HG02938 (cell line): ENCODE data around the gene TSPAN17.
"Not testable (repeated sequence)": the region's sequence is repeated elsewhere in the genome, so short reads cannot be mapped to it uniquely, and the experiment has no call there.

Source experiments
- ATAC-seq: cut with Tn5 transposase; IDR thresholded peaks from one replicate; pipeline ENCODE4 v1.9.1; 2021; ENCODE audit warnings: mild to moderate bottlenecking, moderate library complexity; ENCODE audit not compliant: unreplicated experiment

The TSPAN17 gene

DNA sequence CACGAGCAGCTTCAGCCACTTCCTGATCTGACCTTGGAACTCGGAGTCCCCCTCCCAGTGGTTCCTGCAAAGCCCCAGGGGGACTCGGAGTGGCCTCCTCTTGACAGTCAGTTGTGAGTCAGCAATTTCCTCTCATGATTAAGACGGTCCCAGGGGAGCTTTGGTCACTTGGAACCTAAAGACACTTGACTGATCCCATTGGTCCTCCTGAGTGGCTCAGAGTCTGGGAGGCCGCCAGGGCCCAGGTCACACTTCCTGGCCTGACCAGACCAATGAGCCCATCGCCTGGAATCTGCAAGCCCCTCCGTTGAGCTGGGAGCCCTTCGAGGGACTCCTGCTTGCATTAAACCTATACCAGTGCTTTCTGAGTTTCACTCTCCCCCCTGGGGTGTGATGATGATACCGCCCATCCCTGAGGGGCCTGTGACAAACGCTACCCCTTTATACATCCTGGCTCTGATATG lies 29.1 kb downstream of the TSPAN17 start:
- peak; percentile 60 for ATAC-seq

GRCh38 chr5:176677209-176677939 lies 30.1 kb downstream of the TSPAN17 start:
- ATAC-seq, result no peak

DNA sequence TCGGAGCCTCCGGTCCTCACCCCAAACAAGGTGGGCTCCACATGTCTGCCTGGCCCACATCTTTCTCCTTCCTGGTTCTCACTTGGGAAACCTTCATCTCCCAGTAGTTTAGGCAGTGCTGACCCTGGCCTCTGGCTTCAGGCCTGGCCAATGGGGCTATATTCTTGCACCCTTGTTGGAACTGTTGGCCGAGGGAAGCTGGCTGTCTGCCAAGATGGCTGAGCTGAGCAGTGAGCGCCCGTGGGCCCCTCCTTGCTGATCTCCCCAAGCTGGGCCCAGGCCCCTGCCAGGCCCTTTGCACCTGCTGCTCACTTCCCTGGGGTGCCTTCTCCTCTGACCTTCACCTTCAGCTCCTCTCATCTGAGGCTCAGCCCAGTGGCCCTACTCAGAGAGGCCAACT lies 31.3 kb downstream of the TSPAN17 start:
- no peak for ATAC-seq

- no peak for ATAC-seq
Observed at GRCh38 chr5:176679365-176680225, 32.3 kb downstream of the TSPAN17 start.

- no peak for ATAC-seq
Observed at GRCh38 chr5:176680226-176680563, 32.9 kb downstream of the TSPAN17 start.

GRCh38 chr5:176682016-176682531 lies 34.8 kb downstream of the TSPAN17 start:
- ATAC-seq, result no peak

DNA sequence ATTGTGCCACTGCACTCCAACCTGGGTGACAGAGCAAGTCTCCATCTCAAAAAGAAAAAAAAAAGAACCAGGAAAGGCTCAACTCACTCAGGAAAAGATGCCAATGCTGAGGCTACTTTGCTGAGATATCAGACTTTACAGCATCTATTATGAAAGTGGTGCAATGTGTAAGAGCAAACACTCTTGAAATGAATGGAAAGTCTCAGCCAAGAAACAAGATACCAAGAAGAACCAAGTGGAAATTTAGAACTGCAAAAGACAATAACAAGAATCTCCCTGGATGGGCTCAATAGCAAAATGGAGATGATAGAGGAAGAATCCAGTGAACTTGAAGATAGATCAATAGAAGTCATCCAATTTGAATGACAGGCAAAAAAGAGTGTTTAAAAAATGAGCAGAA lies 37.7 kb downstream of the TSPAN17 start:
- ATAC-seq, result no peak

- no peak for ATAC-seq
Observed at GRCh38 chr5:176687247-176687646, 40.0 kb downstream of the TSPAN17 start.

- no peak for ATAC-seq
Observed at GRCh38 chr5:176687881-176688280, 40.6 kb downstream of the TSPAN17 start.

DNA sequence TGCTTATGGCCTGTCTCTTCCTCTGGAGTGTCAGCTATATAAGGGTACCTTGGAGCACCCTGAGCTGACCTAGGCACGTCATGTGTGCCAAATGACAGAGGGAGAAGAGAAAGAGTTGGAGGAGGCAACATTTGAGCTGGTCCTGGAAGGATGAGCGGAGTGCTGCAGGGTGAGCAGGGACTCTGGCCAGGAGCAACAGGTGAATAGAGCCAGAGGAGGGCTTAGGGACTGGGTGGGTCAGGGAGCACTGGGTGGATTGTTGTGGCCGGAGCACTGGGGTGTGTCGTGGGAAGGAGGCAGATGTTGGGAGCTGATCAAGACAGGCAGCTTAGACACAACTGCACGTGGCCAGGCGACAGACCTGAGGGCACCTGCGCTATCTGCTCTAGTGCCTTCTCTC lies 43.6 kb downstream of the TSPAN17 start:
- no peak for ATAC-seq

GRCh38 chr5:176691524-176691923 lies 44.2 kb downstream of the TSPAN17 start:
- ATAC-seq, result no peak

DNA sequence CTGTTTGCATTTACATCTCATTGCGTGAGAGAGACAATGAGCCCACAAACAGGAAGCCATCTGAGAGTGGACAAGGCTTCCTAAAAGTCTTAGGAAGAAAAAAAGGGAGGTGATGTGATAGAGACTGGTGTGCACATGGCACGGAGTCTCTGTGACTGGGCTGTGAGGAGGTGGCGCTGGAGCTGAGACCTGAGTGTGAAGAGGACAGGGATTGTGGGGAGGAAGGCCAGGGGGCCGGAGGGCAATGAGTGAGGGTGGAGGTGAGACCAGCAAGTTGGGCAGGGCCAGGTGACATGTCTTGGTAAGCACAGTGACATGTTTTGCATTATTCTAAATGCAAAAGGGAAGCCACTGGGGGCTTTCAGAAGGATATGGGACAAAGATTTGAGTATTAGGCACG lies 45.0 kb downstream of the TSPAN17 start:
- no peak for ATAC-seq

GRCh38 chr5:176692839-176693476 lies 45.7 kb downstream of the TSPAN17 start:
- no peak for ATAC-seq

- ATAC-seq, result no peak
Observed at GRCh38 chr5:176693477-176693851, 46.2 kb downstream of the TSPAN17 start.

GRCh38 chr5:176694146-176694545 lies 46.9 kb downstream of the TSPAN17 start:
- ATAC-seq, result no peak

DNA sequence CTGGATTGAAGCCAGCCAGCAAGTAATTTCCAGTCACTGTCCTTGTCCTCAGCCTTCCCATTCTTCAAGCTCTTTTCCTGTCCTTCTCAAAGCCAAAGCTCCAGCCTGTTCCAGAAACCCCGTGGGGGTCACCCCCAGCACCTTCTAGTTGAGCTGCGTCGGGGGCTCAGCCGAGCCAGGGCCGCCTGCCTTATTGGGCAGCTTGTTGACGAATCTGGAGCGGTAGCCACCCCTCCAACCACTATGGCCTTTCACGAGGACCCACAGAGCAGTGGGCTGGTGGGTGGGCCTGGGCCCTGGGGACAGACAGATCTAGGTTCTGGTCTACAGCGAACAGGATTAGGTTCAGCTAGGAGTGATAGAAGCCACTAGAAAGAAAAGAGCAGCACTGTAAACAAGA lies 47.3 kb downstream of the TSPAN17 start:
- ATAC-seq, result no peak

DNA sequence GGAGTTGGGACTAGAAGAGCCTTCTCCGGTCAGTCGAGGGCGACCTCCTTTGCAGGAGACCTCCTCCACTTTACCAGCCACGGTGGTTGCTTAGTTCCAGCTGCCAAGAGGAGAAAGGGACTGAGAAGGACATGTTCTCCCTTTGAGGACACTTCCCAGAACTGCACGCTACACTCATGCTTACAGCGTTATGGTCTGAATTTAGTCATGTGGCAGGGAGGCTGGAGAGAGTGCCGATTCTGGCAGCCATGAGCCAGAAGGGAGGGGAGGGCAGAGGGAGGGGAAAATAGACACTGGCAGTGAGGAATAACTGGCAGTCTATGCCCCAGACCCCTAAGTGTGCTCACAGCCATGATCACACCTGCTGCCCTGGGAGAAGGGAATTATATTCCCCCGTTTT lies 47.8 kb downstream of the TSPAN17 start:
- no peak for ATAC-seq

DNA sequence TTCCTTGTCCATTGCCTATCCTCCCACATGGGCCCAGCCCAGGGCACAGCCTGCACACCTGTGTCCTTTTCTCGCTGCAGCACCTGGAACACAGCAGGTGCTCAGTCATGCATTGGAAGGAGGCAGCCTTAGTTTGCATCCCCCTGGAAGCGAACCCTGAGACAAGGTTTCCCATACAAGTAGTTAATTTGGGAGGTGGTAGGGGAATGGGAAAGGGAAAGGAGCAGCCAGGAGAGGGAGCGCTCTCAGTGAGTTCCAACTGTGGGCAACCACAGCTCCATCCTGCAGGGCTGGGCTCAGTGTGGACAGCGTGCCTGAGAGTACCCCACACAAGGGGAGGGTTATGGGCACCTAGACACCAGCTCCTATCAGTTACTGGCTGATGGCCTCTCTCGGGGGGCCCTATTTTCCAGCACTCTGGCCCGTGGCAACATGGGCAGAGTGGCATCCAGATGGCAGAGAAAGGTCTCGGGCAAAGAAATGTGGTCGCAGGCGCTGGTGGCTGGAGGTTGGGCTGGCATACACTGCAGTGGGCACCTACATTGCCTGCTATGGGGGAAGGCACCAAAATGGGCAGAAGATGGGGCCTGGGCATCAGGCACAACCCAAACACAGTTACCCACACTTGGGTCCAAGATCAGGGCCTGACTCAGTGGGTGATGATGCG lies 50.1 kb downstream of the TSPAN17 start:
- no peak for ATAC-seq

DNA sequence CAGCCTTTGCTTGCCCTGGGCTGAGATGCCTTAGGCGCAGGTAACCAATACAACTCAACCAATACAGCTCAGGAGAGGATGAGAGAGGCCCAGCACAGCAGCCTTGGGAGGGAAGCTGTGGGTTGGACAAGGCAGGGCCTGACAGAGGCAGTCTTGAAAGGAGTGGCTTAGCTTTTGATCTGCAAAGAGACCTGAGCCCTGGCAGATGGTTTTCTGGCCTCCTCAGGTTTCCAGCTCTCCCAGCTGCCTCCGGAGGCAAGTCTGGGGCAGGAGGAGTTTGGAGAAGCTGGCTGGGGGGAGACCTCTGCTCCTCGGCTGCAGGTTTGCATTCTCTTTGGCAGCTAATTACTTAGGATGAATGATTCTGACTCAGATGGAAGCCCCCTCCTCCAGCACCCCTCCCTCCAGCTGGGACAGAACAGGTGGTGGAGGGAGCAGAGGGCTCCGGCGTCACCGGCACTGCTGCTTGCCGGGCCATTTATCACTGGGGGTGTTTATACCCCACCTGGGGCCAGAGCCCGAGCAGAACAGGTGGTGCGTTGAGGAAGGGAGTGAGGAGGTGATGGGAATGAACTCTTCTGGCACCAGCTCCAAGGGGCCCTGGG lies 50.8 kb downstream of the TSPAN17 start:
- no peak for ATAC-seq

GRCh38 chr5:176699446-176699845 lies 52.2 kb downstream of the TSPAN17 start:
- not testable (repeated sequence) for ATAC-seq
